CD4-positive, CD25-positive, alpha-beta regulatory T cell (primary cell): Measurements from ENCODE around the gene RIPK4. TPM values are rescaled to one million over a fixed set of nuclear protein-coding genes. Genes with fewer than 3 reads are reported as not detected.

ENCODE experiments used
- ATAC-seq, 2 donors: fragments of 150-1000 bp; cut with Tn5 transposase; one replicate each; pipeline ENCODE4 v1.10.0; 2021; ENCODE audit warnings: low read depth in 2 of 2, moderate number of reproducible peaks in 2 of 2, moderate library complexity in 1 of 2
- DNase-seq, 3 donors: peaks; one replicate each; pipeline versions ENCODE4 v3.0.0 to v3.0.0-alpha.2; 2012 to 2022; ENCODE audit warnings: mixed read lengths in 1 of 3
- H3K27ac ChIP-seq: one replicate; pipeline ENCODE4 v1.7.0; 2013; ENCODE audit warnings: mild to moderate bottlenecking, low read length; ENCODE audit not compliant: insufficient read depth, poor library complexity, severe bottlenecking
- H3K27me3 ChIP-seq: one replicate; pipeline ENCODE4 v1.7.0; 2013; ENCODE audit warnings: low read length; ENCODE audit not compliant: control insufficient read depth, insufficient read depth
- H3K36me3 ChIP-seq: one replicate; pipeline ENCODE4 v1.7.0; 2013; ENCODE audit warnings: mild to moderate bottlenecking, low read length, moderate library complexity; ENCODE audit not compliant: control insufficient read depth, insufficient read depth
- H3K4me1 ChIP-seq: 2 replicates; pipeline ENCODE4 v1.7.0; 2013; ENCODE audit warnings: mild to moderate bottlenecking, low read length; ENCODE audit not compliant: insufficient read depth, control insufficient read depth, poor library complexity, severe bottlenecking
- H3K4me3 ChIP-seq: one replicate; pipeline ENCODE4 v1.7.0; 2013; ENCODE audit warnings: low read depth, mild to moderate bottlenecking, low read length, moderate library complexity
- H3K9me3 ChIP-seq, 2 experiments: 1 replicate in 1 of 2; 2 replicates in 1 of 2; pipeline ENCODE4 v1.7.0; 2013; ENCODE audit warnings: low read length in 2 of 2, mild to moderate bottlenecking in 1 of 2, moderate library complexity in 1 of 2; ENCODE audit not compliant: control insufficient read depth in 2 of 2
- H3K27ac Mint-ChIP-seq, 3 donors: one replicate each; pipeline ENCODE4 v1.8.0; 2020 to 2022; ENCODE audit warnings: mild to moderate bottlenecking in 3 of 3, mixed read lengths in 3 of 3, moderate library complexity in 2 of 3
- H3K27me3 Mint-ChIP-seq: one replicate; pipeline ENCODE4 v1.8.0; 2022; ENCODE audit warnings: mild to moderate bottlenecking, mixed read lengths
- H3K36me3 Mint-ChIP-seq: one replicate; pipeline ENCODE4 v1.8.0; 2020; ENCODE audit warnings: mixed read lengths
- H3K4me1 Mint-ChIP-seq, 4 donors: one replicate each; pipeline ENCODE4 v1.8.0; 2020 to 2022; ENCODE audit warnings: mixed read lengths in 4 of 4, mild to moderate bottlenecking in 1 of 4
- H3K4me3 Mint-ChIP-seq, 4 donors: one replicate each; pipeline ENCODE4 v1.8.0; 2020 to 2022; ENCODE audit warnings: mild to moderate bottlenecking in 4 of 4, mixed read lengths in 4 of 4, moderate library complexity in 3 of 4
- H3K9me3 Mint-ChIP-seq, 7 donors: one replicate each; pipeline ENCODE4 v1.8.0; 2020 to 2022; ENCODE audit warnings: mixed read lengths in 7 of 7, mild to moderate bottlenecking in 3 of 7, moderate library complexity in 2 of 7
- polyA plus RNA-seq, 4 donors: library from polyadenylated mRNA; unstranded; fragments of 300-500 nt; fragmentation: Illumina TruSeq; gene quantifications; one replicate each; pipeline ENCODE4 v1.2.3, GENCODE V29; 2021
- total RNA-seq: library from RNA; stranded (reverse); gene quantifications from one replicate; pipeline ENCODE4 v1.2.3, GENCODE V29; 2022

Gene RIPK4
- total and polyA plus RNA-seq, 5 donors from 2014 or later, result 0.39 to 0.52 (median 0.41) TPM; not detected in 2

GRCh38 chr21:41765973-41766882 lies 624 bp downstream of the RIPK4 start:
- Histone ChIP-seq H3K27me3 (peaks cover 26% of the 10 kb centered on the region), H3K36me3 (no peaks in the 10 kb centered on the region), H3K4me3 (no peak overlapping the region), H3K4me1 (peaks cover 35% of the 10 kb centered on the region), H3K9me3 (no peaks in the 10 kb centered on the region), H3K27ac (no peak overlapping the region)
- peak overlapping the region; percentile 38 to 80 (median 61) for H3K4me3 Mint-ChIP-seq
- peaks cover 0 to 5% (median 0%) of the 10 kb centered on the region in 7 donors for H3K9me3 Mint-ChIP-seq
- ATAC-seq, result no peak
- H3K27ac Mint-ChIP-seq, result no peak overlapping the region
- H3K27me3 Mint-ChIP-seq, result peaks cover 71% of the 10 kb centered on the region
- peaks cover 9 to 46% (median 17%) of the 10 kb centered on the region in 4 donors for H3K4me1 Mint-ChIP-seq
- no peak for DNase-seq
- H3K36me3 Mint-ChIP-seq, result no peaks in the 10 kb centered on the region

DNA sequence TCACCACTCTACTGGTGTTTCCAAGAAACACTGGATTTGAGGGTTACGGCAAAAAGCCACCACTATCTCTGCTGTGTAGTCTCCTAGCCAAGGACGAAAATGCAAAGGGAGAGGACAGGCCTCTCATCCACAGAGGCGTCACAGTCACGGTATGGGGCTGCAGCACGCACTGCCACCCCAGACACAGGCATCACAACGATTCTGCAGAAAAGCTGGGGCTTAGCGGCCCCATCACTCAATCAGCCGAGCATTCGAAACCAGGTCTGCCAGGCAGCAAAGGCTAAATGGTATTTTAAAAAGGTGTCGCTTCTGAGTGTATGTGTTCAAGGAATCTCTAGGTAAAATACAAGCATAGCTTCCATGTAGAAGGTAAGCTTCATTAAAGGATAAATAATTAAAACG lies 1.4 kb downstream of the RIPK4 start:
- Mint-ChIP-seq H3K9me3 (peaks cover 0 to 5% (median 0%) of the 10 kb centered on the region in 7 donors), H3K27ac (no peak overlapping the region), H3K4me1 (peaks cover 9 to 51% (median 17%) of the 10 kb centered on the region in 4 donors), H3K27me3 (peaks cover 77% of the 10 kb centered on the region), H3K36me3 (no peaks in the 10 kb centered on the region), H3K4me3 (peak overlapping the region; percentile 5 to 78 (median 41))
- Histone ChIP-seq H3K4me1 (peaks cover 36% of the 10 kb centered on the region), H3K27ac (no peak overlapping the region), H3K4me3 (no peak overlapping the region), H3K36me3 (no peaks in the 10 kb centered on the region), H3K27me3 (peaks cover 26% of the 10 kb centered on the region), H3K9me3 (no peaks in the 10 kb centered on the region)
- ATAC-seq (no peak), DNase-seq (no peak)

GRCh38 chr21:41764558-41765419 lies 2.1 kb downstream of the RIPK4 start:
- DNase-seq (no peak), ATAC-seq (no peak)
- H3K4me3 ChIP-seq, result no peak overlapping the region
- Mint-ChIP-seq H3K9me3 (peaks cover 0 to 5% (median 0%) of the 10 kb centered on the region in 7 donors), H3K4me3 (peak overlapping the region in 1 of 4 donors; percentile 7), H3K27me3 (peaks cover 77% of the 10 kb centered on the region), H3K36me3 (no peaks in the 10 kb centered on the region), H3K27ac (no peak overlapping the region), H3K4me1 (peaks cover 9 to 48% (median 17%) of the 10 kb centered on the region in 4 donors)
- peaks cover 26% of the 10 kb centered on the region for H3K27me3 ChIP-seq
- H3K4me1 ChIP-seq, result peaks cover 36% of the 10 kb centered on the region
- no peak overlapping the region for H3K27ac ChIP-seq
- H3K9me3 ChIP-seq, result no peaks in the 10 kb centered on the region
- no peaks in the 10 kb centered on the region for H3K36me3 ChIP-seq

GRCh38 chr21:41763996-41764395 lies 2.9 kb downstream of the RIPK4 start:
- Histone ChIP-seq H3K27me3 (peaks cover 23% of the 10 kb centered on the region), H3K27ac (no peak overlapping the region), H3K36me3 (no peaks in the 10 kb centered on the region), H3K9me3 (no peaks in the 10 kb centered on the region), H3K4me3 (no peak overlapping the region), H3K4me1 (peaks cover 34% of the 10 kb centered on the region)
- Mint-ChIP-seq H3K36me3 (no peaks in the 10 kb centered on the region), H3K27ac (no peak overlapping the region), H3K9me3 (peaks cover 0 to 5% (median 0%) of the 10 kb centered on the region in 7 donors), H3K27me3 (peaks cover 71% of the 10 kb centered on the region), H3K4me1 (peaks cover 9 to 44% (median 16%) of the 10 kb centered on the region in 4 donors), H3K4me3 (no peak overlapping the region)
- ATAC-seq, result no peak
- DNase-seq, result no peak

- Histone ChIP-seq H3K27me3 (peaks cover 23% of the 10 kb centered on the region), H3K4me3 (no peak overlapping the region), H3K27ac (no peak overlapping the region), H3K9me3 (no peaks in the 10 kb centered on the region), H3K36me3 (no peaks in the 10 kb centered on the region), H3K4me1 (peaks cover 29% of the 10 kb centered on the region)
- Mint-ChIP-seq H3K9me3 (peaks cover 0 to 5% (median 0%) of the 10 kb centered on the region in 7 donors), H3K27ac (no peak overlapping the region), H3K4me3 (peak overlapping the region in 1 of 4 donors; percentile 43), H3K36me3 (no peaks in the 10 kb centered on the region), H3K4me1 (peaks cover 9 to 38% (median 14%) of the 10 kb centered on the region in 4 donors), H3K27me3 (peaks cover 66% of the 10 kb centered on the region)
- ATAC-seq (no peak), DNase-seq (no peak)
These were observed 3.4 kb downstream of the RIPK4 start for GRCh38 chr21:41763398-41763931.

DNA sequence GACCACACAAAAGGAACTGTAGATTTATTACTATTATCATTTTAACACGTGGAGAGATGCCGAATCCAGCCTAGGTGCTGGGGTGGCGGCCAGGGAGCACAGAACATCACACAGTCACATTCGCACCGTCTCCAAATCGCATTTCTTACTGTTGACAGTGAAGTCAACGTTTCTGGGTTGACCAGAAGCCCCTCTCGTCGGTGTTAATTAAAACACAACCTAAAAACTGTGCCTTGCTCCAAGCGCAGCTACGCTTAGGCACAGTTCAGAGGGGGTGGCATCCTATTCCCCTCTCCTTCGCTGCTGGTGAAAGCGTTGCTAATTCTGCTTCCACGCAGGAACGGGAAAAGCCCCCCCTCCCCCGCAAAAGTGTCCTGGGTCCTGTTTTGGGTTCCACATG lies 4.1 kb downstream of the RIPK4 start:
- Mint-ChIP-seq H3K27me3 (peaks cover 59% of the 10 kb centered on the region), H3K4me3 (no peak overlapping the region), H3K27ac (no peak overlapping the region), H3K4me1 (peaks cover 7 to 31% (median 8%) of the 10 kb centered on the region in 4 donors), H3K36me3 (no peaks in the 10 kb centered on the region), H3K9me3 (peaks cover 0 to 5% (median 0%) of the 10 kb centered on the region in 7 donors)
- H3K27me3 ChIP-seq, result peaks cover 21% of the 10 kb centered on the region
- H3K4me1 ChIP-seq, result peaks cover 22% of the 10 kb centered on the region
- no peaks in the 10 kb centered on the region for H3K36me3 ChIP-seq
- no peak overlapping the region for H3K27ac ChIP-seq
- no peak for ATAC-seq
- no peaks in the 10 kb centered on the region for H3K9me3 ChIP-seq
- no peak overlapping the region for H3K4me3 ChIP-seq
- DNase-seq, result no peak

- H3K27me3 ChIP-seq, result peaks cover 14% of the 10 kb centered on the region
- no peak overlapping the region for H3K27ac ChIP-seq
- peaks cover 0 to 5% (median 0%) of the 10 kb centered on the region in 7 donors for H3K9me3 Mint-ChIP-seq
- peak overlapping the region in 1 of 4 donors; percentile 61 for H3K4me3 Mint-ChIP-seq
- no peak for ATAC-seq
- H3K9me3 ChIP-seq, result no peaks in the 10 kb centered on the region
- H3K27me3 Mint-ChIP-seq, result peaks cover 52% of the 10 kb centered on the region
- peaks cover under 1 to 25% (median 2%) of the 10 kb centered on the region in 4 donors for H3K4me1 Mint-ChIP-seq
- no peaks in the 10 kb centered on the region for H3K36me3 Mint-ChIP-seq
- no peaks in the 10 kb centered on the region for H3K36me3 ChIP-seq
- no peak overlapping the region for H3K4me3 ChIP-seq
- no peak for DNase-seq
- peaks cover 15% of the 10 kb centered on the region for H3K4me1 ChIP-seq
- H3K27ac Mint-ChIP-seq, result no peak overlapping the region
These were observed 4.8 kb downstream of the RIPK4 start for GRCh38 chr21:41761934-41762635.
